ENCODE measurements around the gene PARVG.

Gene PARVG

GRCh38 chr22:44159811-44160210 lies 20.9 kb upstream of the PARVG start:
- H3K4me3 ChIP-seq (ENCODE audit: low read depth in 1 of 2, low read length in 2 of 2): no peak overlapping the region
- no peak overlapping the region for H3K9ac ChIP-seq (ENCODE audit: low read depth, low read length)
- TF ChIP-seq EZH2 (IDR thresholded peaks at IDR 0.05; ENCODE audit: borderline replicate concordance, low read depth, low read length, severe bottlenecking): no peak
- no peak for TF ChIP-seq CTCF (IDR thresholded peaks at IDR 0.05; ENCODE audit: borderline replicate concordance, extremely low read depth, low read length, poor library complexity, severe bottlenecking)
- H3K9me3 ChIP-seq (ENCODE audit: insufficient read depth, low read length, severe bottlenecking): no peaks in the 10 kb centered on the region
- H3K79me2 ChIP-seq (ENCODE audit: insufficient read depth, low read length): no peaks in the 10 kb centered on the region
- no peaks in the 10 kb centered on the region; the same call in none of the 2 replicates for H4K20me1 ChIP-seq (ENCODE audit: insufficient read depth, low read length)
- H3K4me1 ChIP-seq (ENCODE audit: insufficient read depth, low read length): no peaks in the 10 kb centered on the region
- H3K27ac ChIP-seq (ENCODE audit: low read length): no peak overlapping the region
- H2AFZ ChIP-seq (ENCODE audit: low read depth, low read length): no peak overlapping the region
- no peaks in the 10 kb centered on the region for H3K36me3 ChIP-seq (ENCODE audit: insufficient read depth, low read length)
- H3K4me2 ChIP-seq (ENCODE audit: insufficient read depth, low read length): no peak overlapping the region
- ATAC-seq (ENCODE audit: insufficient read depth, low read depth) (no peak), DNase-seq (no peak)
- no peaks in the 10 kb centered on the region for H3K27me3 ChIP-seq (ENCODE audit: insufficient read depth, low read length, poor library complexity)

GRCh38 chr22:44160421-44160820 lies 20.3 kb upstream of the PARVG start:
- H3K9me3 ChIP-seq (ENCODE audit: insufficient read depth, low read length, severe bottlenecking): no peaks in the 10 kb centered on the region
- H3K36me3 ChIP-seq (ENCODE audit: insufficient read depth, low read length): no peaks in the 10 kb centered on the region
- H3K4me2 ChIP-seq (ENCODE audit: insufficient read depth, low read length): no peak overlapping the region
- H4K20me1 ChIP-seq (ENCODE audit: insufficient read depth, low read length): no peaks in the 10 kb centered on the region; the same call in 1 of the 2 replicates
- H3K9ac ChIP-seq (ENCODE audit: low read depth, low read length): no peak overlapping the region
- H3K27ac ChIP-seq (ENCODE audit: low read length): no peak overlapping the region
- no peaks in the 10 kb centered on the region for H3K27me3 ChIP-seq (ENCODE audit: insufficient read depth, low read length, poor library complexity)
- no peaks in the 10 kb centered on the region for H3K4me1 ChIP-seq (ENCODE audit: insufficient read depth, low read length)
- no peak for TF ChIP-seq CTCF (IDR thresholded peaks at IDR 0.05; ENCODE audit: borderline replicate concordance, extremely low read depth, low read length, poor library complexity, severe bottlenecking)
- TF ChIP-seq EZH2 (IDR thresholded peaks at IDR 0.05; ENCODE audit: borderline replicate concordance, low read depth, low read length, severe bottlenecking): no peak
- H3K4me3 ChIP-seq (ENCODE audit: low read depth in 1 of 2, low read length in 2 of 2): no peak overlapping the region
- H2AFZ ChIP-seq (ENCODE audit: low read depth, low read length): no peak overlapping the region
- DNase-seq (no peak), ATAC-seq (ENCODE audit: insufficient read depth, low read depth) (no peak)
- H3K79me2 ChIP-seq (ENCODE audit: insufficient read depth, low read length): no peaks in the 10 kb centered on the region

GRCh38 chr22:44161673-44162072 lies 19.1 kb upstream of the PARVG start:
- H3K9ac ChIP-seq (ENCODE audit: low read depth, low read length): no peak overlapping the region
- no peaks in the 10 kb centered on the region for H3K4me1 ChIP-seq (ENCODE audit: insufficient read depth, low read length)
- DNase-seq (no peak), ATAC-seq (ENCODE audit: insufficient read depth, low read depth) (no peak)
- H3K27me3 ChIP-seq (ENCODE audit: insufficient read depth, low read length, poor library complexity): no peaks in the 10 kb centered on the region
- no peak overlapping the region for H3K4me2 ChIP-seq (ENCODE audit: insufficient read depth, low read length)
- H3K4me3 ChIP-seq (ENCODE audit: low read depth in 1 of 2, low read length in 2 of 2): no peak overlapping the region
- no peaks in the 10 kb centered on the region for H3K79me2 ChIP-seq (ENCODE audit: insufficient read depth, low read length)
- H2AFZ ChIP-seq (ENCODE audit: low read depth, low read length): no peak overlapping the region
- no peaks in the 10 kb centered on the region for H3K9me3 ChIP-seq (ENCODE audit: insufficient read depth, low read length, severe bottlenecking)
- H4K20me1 ChIP-seq (ENCODE audit: insufficient read depth, low read length): no peaks in the 10 kb centered on the region; the same call in 1 of the 2 replicates
- H3K36me3 ChIP-seq (ENCODE audit: insufficient read depth, low read length): no peaks in the 10 kb centered on the region
- TF ChIP-seq CTCF (IDR thresholded peaks at IDR 0.05; ENCODE audit: borderline replicate concordance, extremely low read depth, low read length, poor library complexity, severe bottlenecking): no peak
- TF ChIP-seq EZH2 (IDR thresholded peaks at IDR 0.05; ENCODE audit: borderline replicate concordance, low read depth, low read length, severe bottlenecking): no peak
- H3K27ac ChIP-seq (ENCODE audit: low read length): no peak overlapping the region

GRCh38 chr22:44162960-44163359 lies 17.8 kb upstream of the PARVG start:
- Histone ChIP-seq H2AFZ (ENCODE audit: low read depth, low read length) (no peak overlapping the region), H3K36me3 (ENCODE audit: insufficient read depth, low read length) (no peaks in the 10 kb centered on the region), H3K9ac (ENCODE audit: low read depth, low read length) (no peak overlapping the region), H3K9me3 (ENCODE audit: insufficient read depth, low read length, severe bottlenecking) (no peaks in the 10 kb centered on the region), H4K20me1 (ENCODE audit: insufficient read depth, low read length) (peaks cover under 1% of the 10 kb centered on the region; the same call in 1 of the 2 replicates), H3K4me1 (ENCODE audit: insufficient read depth, low read length) (no peaks in the 10 kb centered on the region), H3K4me2 (ENCODE audit: insufficient read depth, low read length) (no peak overlapping the region), H3K4me3 (ENCODE audit: low read depth in 1 of 2, low read length in 2 of 2) (no peak overlapping the region), H3K79me2 (ENCODE audit: insufficient read depth, low read length) (no peaks in the 10 kb centered on the region), H3K27me3 (ENCODE audit: insufficient read depth, low read length, poor library complexity) (no peaks in the 10 kb centered on the region), H3K27ac (ENCODE audit: low read length) (no peak overlapping the region)
- DNase-seq: no peak
- TF ChIP-seq EZH2 (IDR thresholded peaks at IDR 0.05; ENCODE audit: borderline replicate concordance, low read depth, low read length, severe bottlenecking): no peak
- no peak for TF ChIP-seq CTCF (IDR thresholded peaks at IDR 0.05; ENCODE audit: borderline replicate concordance, extremely low read depth, low read length, poor library complexity, severe bottlenecking)
- ATAC-seq (ENCODE audit: insufficient read depth, low read depth): no peak

Measured in DND-41 (cell line).